OCI-LY1 (cell line): Measurements from ENCODE around the gene ADIPOR1.

Experiments used
- H2AFZ ChIP-seq: fragments of 200-600 bp; sonication (generic), shearing (Covaris generic); 2 replicates; pipeline ENCODE4 v1.6.0; 2014; ENCODE audit warnings: antibody characterized with exemption, mild to moderate bottlenecking, low read length
- H3F3A ChIP-seq: fragments of 200-600 bp; sonication (generic), shearing (Covaris generic); 2 replicates; pipeline ENCODE4 v1.6.0; 2014; ENCODE audit warnings: mild to moderate bottlenecking, antibody characterized with exemption, low read length, moderate library complexity; ENCODE audit not compliant: insufficient read depth
- H3K27ac ChIP-seq: fragments of 200-600 bp; sonication (generic); 2 replicates; pipeline ENCODE4 v1.5.1; 2014; ENCODE audit warnings: low read length, mixed run types, mild to moderate bottlenecking, low read depth; ENCODE audit not compliant: poor library complexity, severe bottlenecking
- H3K27me3 ChIP-seq: fragments of 200-600 bp; sonication (generic); 2 replicates; pipeline ENCODE4 v1.6.0; 2014; ENCODE audit warnings: antibody characterized with exemption, mild to moderate bottlenecking, low read length, moderate library complexity; ENCODE audit not compliant: insufficient read depth
- H3K36me3 ChIP-seq: fragments of 200-600 bp; sonication (generic); 2 replicates; pipeline ENCODE4 v1.6.1; 2014; ENCODE audit warnings: mild to moderate bottlenecking, antibody characterized with exemption, low read length, moderate library complexity, mixed read lengths; ENCODE audit not compliant: insufficient read depth
- H3K4me1 ChIP-seq: fragments of 200-600 bp; sonication (generic); 2 replicates; pipeline ENCODE4 v1.5.1; 2014; ENCODE audit warnings: mild to moderate bottlenecking, low read length, moderate library complexity; ENCODE audit not compliant: insufficient read depth, severe bottlenecking
- H3K4me2 ChIP-seq: fragments of 200-600 bp; sonication (generic), shearing (Covaris generic); 2 replicates; pipeline ENCODE4 v1.6.1; 2014; ENCODE audit warnings: low read length
- H3K4me3 ChIP-seq: fragments of 200-600 bp; sonication (generic); 2 replicates; pipeline ENCODE4 v1.5.1; 2014; ENCODE audit warnings: low read length, low read depth, mild to moderate bottlenecking, mixed read lengths; ENCODE audit not compliant: poor library complexity, severe bottlenecking
- H3K79me2 ChIP-seq: fragments of 200-600 bp; shearing (Covaris generic); 2 replicates; pipeline ENCODE4 v1.6.1; 2016; ENCODE audit warnings: mixed run types, low read length, mixed read lengths; ENCODE audit not compliant: insufficient read depth
- H3K9ac ChIP-seq: fragments of 200-600 bp; sonication (generic), shearing (Covaris generic); 2 replicates; pipeline ENCODE4 v1.6.1; 2014; ENCODE audit warnings: mild to moderate bottlenecking, low read length, mixed read lengths
- H3K9me2 ChIP-seq: fragments of 200-600 bp; sonication (generic), shearing (Covaris generic); 2 replicates; pipeline ENCODE4 v1.6.1; 2014; ENCODE audit warnings: low read depth, mild to moderate bottlenecking, low read length, mixed read lengths
- H3K9me3 ChIP-seq: fragments of 200-600 bp; shearing (Covaris generic); 2 replicates; pipeline ENCODE4 v1.6.1; 2014; ENCODE audit warnings: low read length, mixed read lengths
- H4K20me1 ChIP-seq: fragments of 200-600 bp; sonication (generic), shearing (Covaris generic); 2 replicates; pipeline ENCODE4 v1.6.0; 2016; ENCODE audit warnings: mild to moderate bottlenecking, low read length; ENCODE audit not compliant: insufficient read depth
- CTCF ChIP-seq: fragments of 200-600 bp; sonication (generic), shearing (Covaris generic); IDR thresholded peaks from 2 replicates; pipeline ENCODE4 v1.5.1; 2017; ENCODE audit warnings: mild to moderate bottlenecking, antibody characterized with exemption, low read length, moderate library complexity, mixed read lengths
- EZH2 ChIP-seq: fragments of 200-600 bp; sonication (generic), shearing (Covaris generic); IDR thresholded peaks from 2 replicates; pipeline ENCODE4 v1.8.0; 2017; ENCODE audit warnings: borderline replicate concordance, mixed run types, mild to moderate bottlenecking, antibody characterized with exemption, low read length, moderate library complexity, mixed read lengths

The ADIPOR1 gene

GRCh38 chr1:202982715-202983430 lies 24.8 kb upstream of the ADIPOR1 start:
- H3K27me3 ChIP-seq, result 0 out of 2 replicates have a peak, but pooled peaks cover 10% of the 10 kb centered on the region
- H4K20me1 ChIP-seq, result no peaks in the 10 kb centered on the region
- H3K27ac ChIP-seq, result no peak overlapping the region

GRCh38 chr1:202981939-202982338 lies 23.8 kb upstream of the ADIPOR1 start:
- Histone ChIP-seq H3K27me3 (0 out of 2 replicates have a peak, but pooled peaks cover 7% of the 10 kb centered on the region), H3F3A (no peaks in the 10 kb centered on the region), H3K9me3 (no peaks in the 10 kb centered on the region), H4K20me1 (no peaks in the 10 kb centered on the region), H3K4me3 (no peak overlapping the region), H2AFZ (no peak overlapping the region), H3K9ac (no peak overlapping the region), H3K9me2 (no peaks in the 10 kb centered on the region), H3K27ac (no peak overlapping the region), H3K36me3 (no peaks in the 10 kb centered on the region), H3K4me2 (no peak overlapping the region), H3K4me1 (no peaks in the 10 kb centered on the region), H3K79me2 (no peaks in the 10 kb centered on the region)
- TF ChIP-seq CTCF, result no peak
- no peak for TF ChIP-seq EZH2

More at GRCh38 chr1:202982715-202983430, 24.8 kb upstream of the ADIPOR1 start:
- Histone ChIP-seq H3K36me3 (no peaks in the 10 kb centered on the region), H3K4me1 (no peaks in the 10 kb centered on the region), H2AFZ (no peak overlapping the region), H3K79me2 (no peaks in the 10 kb centered on the region), H3K9me3 (no peaks in the 10 kb centered on the region), H3K9ac (no peak overlapping the region), H3F3A (no peaks in the 10 kb centered on the region), H3K9me2 (no peaks in the 10 kb centered on the region), H3K4me3 (no peak overlapping the region), H3K4me2 (no peak overlapping the region)
- no peak for TF ChIP-seq CTCF
- no peak for TF ChIP-seq EZH2

GRCh38 chr1:202979459-202979858 lies 21.3 kb upstream of the ADIPOR1 start:
- Histone ChIP-seq H3K4me1 (no peaks in the 10 kb centered on the region), H3K4me2 (no peak overlapping the region), H3K27ac (no peak overlapping the region), H3K79me2 (no peaks in the 10 kb centered on the region), H3K9me3 (no peaks in the 10 kb centered on the region), H3F3A (no peaks in the 10 kb centered on the region), H2AFZ (no peak overlapping the region), H3K9ac (no peak overlapping the region), H3K36me3 (no peaks in the 10 kb centered on the region), H3K4me3 (no peak overlapping the region), H4K20me1 (no peaks in the 10 kb centered on the region), H3K9me2 (no peaks in the 10 kb centered on the region), H3K27me3 (no peaks in the 10 kb centered on the region)
- no peak for TF ChIP-seq EZH2
- no peak for TF ChIP-seq CTCF
